GM18502 (cell line): ENCODE measurements around the gene IL20RA.

Source experiments
- ATAC-seq: cut with Tn5 transposase; IDR thresholded peaks from one replicate; pipeline ENCODE4 v1.9.1; 2021; ENCODE audit warnings: mild to moderate bottlenecking; ENCODE audit not compliant: unreplicated experiment, poor library complexity

Gene IL20RA

DNA sequence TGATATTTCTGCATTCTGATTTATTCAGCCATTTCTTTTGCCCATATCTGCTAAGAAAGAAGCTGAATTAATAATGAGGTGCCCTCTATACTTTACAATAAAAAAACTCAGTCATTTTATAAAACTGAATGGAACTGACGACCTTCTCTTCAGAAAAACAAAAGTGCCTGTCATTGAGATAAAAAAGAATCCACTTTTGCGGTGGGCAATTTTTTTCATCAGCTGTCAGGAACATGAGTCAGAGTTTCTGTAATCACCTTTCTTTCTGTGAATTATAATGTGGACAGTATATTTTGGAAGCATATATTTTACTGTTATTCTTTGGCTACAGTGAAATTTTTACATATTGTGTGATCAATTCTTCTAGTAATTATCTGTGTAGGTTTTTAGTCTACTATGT lies 33.4 kb downstream of the IL20RA start:
- no peak for ATAC-seq

DNA sequence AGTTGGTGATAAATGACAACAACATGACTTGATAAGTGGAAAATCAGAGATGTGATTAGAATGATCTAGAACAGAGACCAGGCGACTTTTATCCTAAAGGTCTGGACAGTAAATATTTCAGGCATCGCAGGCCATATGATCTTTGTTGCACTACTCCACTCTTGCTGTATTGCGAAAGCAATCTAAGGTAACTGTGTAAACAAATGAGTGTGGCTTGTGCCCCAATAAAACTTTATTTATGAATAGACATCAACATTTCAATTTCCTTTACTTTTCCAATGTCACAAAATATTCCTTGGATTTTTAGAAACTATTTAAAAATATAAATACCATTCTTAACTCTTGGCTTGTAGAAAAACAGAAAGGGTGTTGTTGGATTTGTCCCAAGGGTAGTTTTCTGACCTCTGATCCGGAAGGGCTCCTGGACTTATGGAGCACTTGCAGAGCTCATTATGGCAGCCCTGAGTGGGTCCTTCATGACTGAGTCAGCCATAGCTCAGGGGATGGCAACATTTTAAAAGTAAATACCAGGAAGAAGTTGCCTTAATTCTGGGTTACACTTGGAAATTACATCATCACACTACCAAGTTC lies 34.5 kb downstream of the IL20RA start:
- ATAC-seq: no peak

DNA sequence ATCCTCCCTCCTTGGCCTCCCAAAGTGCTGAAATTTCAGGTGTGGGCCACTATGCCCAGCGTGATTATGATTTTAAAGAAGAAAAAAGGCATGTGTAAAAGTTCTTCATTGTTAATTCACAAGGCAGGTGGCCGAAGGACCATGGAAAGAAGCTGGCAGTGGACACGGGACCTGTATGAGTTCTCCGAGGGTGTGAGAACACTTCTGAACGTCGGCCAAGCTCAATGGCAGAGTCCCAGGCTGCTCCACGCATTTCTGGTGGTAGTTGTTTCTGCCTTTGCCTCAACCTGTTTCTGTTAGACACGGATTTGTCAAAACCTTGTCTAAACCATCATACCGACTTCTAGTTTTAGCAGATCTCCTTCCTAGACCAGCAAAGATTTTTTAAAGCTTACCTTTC lies 36.6 kb downstream of the IL20RA start:
- no peak for ATAC-seq

DNA sequence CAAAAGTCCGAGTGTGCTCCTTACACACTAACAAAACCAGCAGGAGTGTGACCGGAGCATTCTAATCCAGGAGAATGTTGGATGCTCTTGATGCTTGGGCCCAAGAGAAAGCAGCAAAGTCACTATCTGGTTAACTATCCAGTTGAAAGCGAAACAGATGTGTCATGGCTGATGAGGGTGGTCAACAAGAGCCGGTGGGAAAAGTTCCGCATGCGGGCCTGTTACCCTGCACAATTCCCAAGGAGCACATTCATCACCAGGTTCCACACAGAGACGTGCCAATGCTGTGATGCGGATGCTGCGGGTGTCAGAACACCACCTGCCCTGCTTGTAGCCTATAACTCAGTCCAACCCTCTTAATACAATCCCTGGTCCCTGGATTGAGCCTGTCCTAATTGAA lies 38.7 kb downstream of the IL20RA start:
- no peak for ATAC-seq

DNA sequence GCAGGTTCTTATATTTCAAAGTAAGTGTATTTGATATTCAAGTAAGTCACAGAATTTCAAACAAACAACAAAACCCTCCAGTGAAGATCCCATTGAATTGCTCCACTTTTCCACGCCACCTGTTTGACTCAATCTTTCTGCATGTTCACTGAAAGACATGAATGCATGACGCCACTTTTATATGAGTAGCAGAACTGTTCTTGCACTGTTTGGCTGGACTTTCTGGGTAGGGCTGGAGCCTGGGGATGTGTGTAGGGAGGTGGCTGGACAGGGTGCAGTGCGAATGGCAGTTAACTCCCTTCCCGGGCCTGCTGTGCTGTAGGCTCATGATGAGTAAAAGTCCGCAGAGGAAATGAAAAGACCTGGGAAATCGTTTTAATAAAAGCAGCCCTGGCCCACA lies 39.7 kb downstream of the IL20RA start:
- ATAC-seq: no peak

DNA sequence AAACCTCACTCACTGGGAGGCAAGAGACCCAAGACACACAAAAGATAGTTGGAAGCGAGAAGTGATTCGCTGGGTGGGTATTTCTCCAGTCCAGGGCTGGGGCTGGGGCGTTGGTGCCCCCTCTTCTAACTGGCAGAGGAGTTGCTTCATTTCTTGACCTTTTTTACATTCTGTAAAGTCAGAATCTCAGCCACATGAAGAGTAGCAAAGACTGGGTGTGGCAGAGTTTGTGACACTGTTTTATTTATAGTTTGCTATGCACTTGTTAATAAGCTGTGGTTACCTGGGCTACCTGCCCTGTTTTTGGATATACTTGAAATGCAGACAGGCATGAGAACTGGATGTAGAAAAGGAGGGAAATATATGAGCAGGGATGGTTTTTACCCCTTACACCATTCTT lies 42.3 kb downstream of the IL20RA start:
- ATAC-seq: no peak

DNA sequence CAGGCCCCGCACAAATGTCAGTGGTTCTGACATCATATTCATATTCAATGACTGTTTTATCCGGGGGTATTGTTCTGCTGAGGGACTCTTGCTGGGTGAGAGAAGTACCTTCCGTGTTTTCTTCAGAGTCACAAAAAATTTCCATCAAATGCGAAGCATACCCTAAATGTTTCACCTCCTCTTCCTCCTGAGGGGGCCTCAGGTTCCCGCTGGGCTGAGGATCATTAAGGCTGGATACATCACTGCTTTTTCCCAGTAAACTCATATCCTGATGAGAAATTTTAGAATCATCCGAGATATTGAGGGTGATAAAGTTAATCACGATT lies 42.8 kb downstream of the IL20RA start:
- no peak for ATAC-seq

DNA sequence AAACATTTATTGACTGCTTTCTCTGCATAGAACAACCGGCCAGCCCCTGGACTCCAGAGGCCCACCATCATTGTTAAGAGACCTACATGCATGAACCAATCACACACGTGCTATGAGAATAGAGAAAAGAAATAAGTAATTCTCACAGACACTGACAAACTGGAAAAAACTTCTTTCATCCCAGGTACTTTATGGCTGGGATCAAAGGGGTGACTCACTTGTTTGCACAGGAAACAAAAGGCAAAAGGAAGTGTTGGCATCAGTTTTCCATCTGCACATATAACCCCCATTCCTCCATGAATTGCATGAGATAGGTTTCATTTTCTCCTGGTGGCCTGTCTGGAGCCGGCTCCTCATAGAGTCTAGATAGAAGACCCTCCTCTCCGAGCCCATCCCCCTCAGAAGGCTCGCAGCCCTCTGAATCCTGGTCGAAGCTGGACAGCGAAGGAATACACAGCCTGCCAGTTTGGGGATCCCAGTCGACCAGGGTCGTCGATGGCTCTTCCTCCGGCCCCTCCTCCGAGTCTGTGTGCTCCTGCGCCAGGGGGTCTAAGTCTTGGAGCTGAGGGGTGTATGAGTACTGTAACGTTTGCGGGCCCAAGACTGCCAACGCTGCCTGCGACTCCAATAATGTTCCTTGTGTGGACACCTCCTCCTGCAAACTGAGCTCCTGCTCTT lies 43.3 kb downstream of the IL20RA start:
- no peak for ATAC-seq

DNA sequence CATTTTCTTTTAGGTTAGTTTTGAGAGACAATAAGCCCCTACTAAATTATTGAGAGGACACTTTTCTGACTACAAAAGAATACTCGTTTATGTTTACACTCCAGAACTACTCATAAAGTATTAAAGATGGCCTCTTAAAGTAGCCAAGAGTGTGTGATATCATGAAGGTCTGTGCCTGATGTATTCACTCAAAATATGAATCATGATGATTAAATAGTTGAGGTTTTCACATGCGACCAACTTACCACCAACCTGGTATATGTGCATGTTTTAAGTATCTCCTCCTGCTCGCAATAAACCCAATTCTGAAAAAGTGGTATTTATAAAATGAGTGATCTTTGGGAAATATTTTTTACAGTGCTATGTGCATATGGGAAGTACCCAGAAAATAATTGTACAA lies 43.9 kb downstream of the IL20RA start:
- ATAC-seq: no peak

DNA sequence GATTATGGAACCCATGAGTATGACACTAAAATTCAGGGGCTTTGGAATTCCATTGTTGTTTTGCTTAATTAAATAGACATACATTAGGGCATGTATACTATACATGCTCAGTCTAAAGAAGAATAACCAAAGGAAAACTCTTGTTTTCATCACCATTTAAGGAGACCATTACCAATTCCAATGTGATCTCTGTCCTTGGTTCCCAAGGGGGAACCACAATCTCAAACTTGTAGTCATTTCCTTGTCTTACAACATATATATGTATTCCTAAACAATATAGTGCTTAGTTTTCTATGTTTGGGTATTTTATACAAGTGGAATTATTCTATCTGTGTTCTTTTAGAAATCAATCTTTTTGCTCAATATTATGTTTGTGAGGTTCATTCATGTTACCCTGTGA lies 49.2 kb downstream of the IL20RA start:
- ATAC-seq: no peak

DNA sequence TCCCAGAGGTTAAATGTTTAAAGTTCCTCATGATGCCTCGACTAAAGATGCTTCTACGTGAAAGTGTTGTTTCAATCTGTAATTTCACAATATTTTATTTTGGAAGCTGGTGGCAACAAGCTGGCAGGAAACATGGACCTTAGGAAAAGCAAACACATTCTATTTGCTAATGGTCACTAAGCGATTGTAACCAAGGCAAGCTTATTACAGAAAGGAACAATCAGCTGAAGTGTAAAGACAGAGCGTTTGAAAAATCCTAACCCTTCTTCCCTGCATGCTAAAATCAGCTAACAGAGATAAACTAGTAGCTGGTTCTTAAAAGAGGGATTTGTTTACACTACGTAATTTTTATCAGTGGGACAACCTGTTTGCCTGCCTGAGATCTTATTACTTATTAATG lies 50.0 kb downstream of the IL20RA start:
- no peak for ATAC-seq

DNA sequence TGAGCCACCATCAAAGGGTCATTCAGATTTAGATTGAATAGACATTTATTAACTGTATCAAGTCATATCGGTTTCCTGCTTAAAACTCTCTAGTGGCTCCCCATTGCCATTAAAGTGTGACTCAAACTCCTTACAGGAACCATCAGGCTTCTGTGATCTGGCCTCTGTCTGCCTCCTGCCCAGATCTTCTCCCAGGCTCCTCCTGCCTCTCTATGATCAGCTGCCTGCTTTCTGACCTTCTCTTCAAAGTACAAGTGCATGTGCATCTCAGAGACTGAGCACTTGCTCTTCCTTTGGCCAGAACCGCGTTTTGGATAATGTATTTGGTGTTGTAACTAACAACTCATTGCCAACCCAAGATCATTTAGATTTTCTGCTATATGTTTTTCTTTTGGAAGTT lies 52.7 kb downstream of the IL20RA start:
- no peak for ATAC-seq

DNA sequence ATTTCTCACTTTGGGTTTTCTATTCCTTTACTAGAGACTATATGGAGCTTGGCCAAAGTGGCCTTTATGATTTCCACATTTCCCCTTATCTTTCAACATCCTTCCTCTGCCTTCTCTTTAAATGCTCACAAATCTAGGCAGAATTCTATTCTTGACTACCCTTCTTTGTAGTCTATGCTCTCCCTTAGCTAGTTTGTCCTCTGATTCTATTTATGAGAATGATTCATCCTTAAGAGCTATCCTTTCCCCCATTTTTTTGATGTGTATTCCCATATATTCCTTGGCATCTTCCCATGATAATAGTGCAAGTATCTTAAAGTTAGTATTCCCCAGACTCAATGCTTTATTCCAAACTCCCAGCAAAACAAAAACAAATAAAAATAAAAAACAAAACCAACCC lies 53.1 kb downstream of the IL20RA start:
- no peak for ATAC-seq

DNA sequence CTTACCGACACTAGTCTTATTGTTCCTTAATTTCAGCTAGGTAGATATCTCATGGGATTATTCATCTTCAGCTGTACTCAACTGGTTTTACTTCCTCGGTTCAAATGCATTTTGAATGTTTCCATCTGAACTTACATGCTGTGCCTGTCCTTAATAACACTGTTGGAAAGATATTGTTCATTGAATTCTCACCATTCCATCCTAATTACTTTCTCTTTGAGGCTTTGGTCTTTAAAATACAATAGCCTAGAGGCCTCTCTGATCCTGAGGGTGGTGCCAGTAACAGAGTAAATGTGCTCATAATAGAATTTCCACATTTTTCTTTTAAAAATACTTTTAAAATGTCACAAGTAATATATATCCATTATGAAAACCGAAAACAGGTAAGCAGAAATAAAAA lies 54.0 kb downstream of the IL20RA start:
- no peak for ATAC-seq

DNA sequence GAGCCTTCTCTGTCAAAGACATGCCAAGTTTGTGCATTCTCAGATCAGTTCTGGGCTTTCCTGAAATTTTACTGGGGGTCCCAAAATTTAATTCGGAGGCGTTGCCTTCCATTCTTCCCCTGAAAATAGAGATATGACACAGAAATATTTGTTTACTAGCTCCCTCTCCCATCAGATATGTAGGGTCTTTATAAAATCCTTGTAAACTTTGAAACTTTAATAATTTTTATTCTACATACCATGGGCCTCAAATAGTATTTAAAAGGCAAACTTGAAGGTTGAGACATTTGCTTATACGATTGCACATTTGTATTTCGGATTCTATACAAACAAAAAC lies 54.6 kb downstream of the IL20RA start:
- no peak for ATAC-seq

DNA sequence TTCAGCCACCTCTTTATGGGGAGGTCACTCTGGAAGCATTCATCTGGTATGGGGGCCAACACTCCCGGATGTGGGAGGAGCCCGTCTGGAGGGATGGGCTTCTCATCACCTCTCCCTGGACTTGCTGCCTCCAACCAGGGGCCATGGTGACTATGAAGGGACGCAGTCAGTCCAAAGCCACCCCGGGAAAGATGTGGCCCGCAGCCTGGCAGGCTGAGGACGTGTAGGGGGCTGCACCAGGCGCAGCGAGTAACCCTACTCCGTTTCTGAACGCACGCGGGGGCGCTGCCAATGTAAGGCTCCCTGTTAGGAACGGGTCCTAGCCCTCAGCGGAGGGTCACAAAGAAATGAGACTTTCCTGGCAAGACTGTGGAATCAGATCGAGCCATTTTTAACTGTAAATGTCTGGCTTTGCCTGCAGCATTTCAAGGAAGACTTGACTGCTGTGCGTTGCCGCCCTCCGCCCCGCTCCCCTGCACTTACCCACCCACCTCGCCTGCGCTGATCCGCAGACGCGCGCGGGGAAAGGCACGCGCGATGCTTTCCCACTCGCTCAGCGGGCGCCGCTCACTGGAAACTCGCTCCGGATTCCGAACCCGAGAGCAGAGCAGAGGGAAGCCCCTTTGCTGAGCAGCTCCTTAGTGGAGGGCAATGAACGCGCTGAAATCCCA lies 55.1 kb downstream of the IL20RA start:
- ATAC-seq: no peak

DNA sequence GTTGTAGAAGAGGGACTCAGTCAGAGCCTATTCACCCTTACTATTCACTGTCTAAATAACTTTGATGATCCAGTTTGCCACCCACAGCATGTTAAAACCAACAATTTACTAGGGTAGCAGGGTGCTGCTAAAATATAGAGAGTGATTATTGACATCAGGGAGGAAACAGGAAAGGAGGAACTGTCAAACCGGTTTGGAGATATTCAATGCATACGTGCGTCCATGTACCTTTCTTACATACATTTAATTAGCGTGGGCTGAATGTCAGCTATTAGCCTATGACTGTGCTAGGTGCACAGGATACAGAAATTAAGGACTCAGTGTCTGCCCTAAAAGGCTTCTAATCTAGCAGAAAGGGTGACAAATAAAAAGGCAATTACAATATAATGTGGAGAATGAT lies 57.2 kb downstream of the IL20RA start:
- no peak for ATAC-seq

DNA sequence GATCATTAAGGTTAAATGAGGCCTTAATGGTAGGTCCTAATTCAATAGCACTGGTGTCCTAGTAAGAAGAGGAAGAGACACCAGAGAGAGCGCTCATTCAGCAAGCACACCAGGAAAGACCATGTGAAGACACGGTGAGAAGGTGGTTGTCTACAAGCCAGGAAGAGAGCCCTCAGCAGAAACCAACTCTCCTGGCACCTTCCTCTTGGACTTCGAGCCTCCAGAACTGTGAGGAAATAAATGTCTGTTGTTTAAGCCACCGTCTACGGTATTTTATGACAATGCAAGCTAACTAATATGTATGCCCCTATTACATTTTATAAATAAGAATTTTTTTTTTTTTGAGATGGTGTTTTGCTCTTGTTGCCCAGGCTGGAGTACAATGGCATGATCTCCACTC lies 59.3 kb downstream of the IL20RA start:
- no peak for ATAC-seq

DNA sequence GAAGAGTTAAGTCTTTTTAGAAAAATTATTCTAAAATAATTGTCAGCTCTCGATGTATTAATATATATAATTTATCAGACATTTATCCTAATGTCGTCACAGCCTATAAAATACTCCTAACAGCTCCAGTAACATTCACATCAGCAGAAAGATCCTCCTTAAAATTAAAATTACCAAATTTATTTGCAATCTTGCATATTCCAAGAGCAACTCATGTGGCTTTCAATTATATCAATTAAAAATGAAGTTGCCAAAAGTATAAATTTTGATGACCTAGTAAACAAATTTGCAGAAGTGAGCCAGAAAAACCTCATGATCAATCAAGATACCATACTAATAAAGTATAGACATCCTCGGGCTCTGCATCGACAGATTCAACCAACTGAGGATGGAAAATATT lies 60.2 kb downstream of the IL20RA start:
- ATAC-seq: no peak

DNA sequence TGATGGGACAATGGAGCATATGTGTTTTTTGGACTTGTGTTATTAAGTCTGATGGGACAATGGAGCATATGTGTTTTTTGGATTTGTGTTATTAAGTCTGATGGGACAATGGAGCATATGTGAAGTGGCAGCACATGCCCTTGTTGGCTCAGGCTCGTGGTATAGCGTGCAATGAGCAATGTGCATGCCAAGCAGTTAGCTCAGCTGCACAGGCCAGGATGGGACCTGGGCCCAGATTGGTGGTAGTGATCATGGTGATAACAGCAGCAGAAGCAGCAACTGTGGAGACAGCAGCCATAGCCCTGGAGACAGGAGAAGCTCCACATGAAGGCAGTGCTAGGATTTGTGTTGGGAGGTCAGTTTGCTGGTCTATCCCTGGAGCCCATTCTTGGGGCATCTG lies 61.1 kb downstream of the IL20RA start:
- ATAC-seq: no peak

DNA sequence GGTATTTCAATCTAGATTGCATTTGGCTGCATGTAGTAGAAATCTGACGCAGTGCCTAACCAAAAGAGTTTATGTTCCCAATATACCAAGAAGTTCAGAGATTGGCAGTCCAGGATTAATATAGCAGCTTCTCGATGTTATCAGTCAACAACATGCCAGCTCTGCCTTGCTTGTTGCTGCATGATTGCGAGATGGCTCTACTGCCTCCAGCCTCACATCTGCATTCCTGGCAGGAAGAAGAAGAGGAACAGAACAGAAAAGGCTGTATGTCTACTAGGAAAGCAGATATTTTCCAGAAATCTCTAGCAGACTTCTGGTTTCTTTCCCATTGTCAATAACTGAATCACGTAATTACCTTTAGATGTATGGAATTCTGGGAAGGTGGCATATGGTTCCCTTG lies 61.8 kb downstream of the IL20RA start:
- ATAC-seq: no peak

DNA sequence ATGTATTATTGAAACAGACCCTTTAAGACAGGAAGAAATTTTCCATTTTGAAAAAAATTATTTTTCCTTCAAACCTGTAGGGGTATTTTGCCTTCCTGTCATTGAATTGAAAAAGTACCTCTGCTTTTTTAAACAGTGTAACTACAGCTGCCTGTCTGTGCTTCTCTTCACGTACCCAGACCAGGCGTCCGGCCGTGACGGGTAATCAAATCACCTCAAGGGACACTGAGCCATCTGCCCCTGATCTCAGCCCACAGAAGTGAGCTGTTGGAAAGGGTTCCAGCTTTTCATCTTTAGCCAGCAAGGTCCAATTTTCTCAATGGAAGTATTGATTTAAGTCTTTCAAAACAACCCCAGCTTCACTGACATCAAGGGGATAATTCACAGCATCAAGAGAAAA lies 64.7 kb downstream of the IL20RA start:
- ATAC-seq: no peak
